GM10847 (cell line): ENCODE results near the gene ARHGAP5.

Source experiments
- POLR2A ChIP-seq: IDR thresholded peaks from 2 replicates; pipeline ENCODE4 v1.6.1; 2011; ENCODE audit not compliant: insufficient read length; ENCODE audit errors: extremely low read depth

Gene ARHGAP5

DNA sequence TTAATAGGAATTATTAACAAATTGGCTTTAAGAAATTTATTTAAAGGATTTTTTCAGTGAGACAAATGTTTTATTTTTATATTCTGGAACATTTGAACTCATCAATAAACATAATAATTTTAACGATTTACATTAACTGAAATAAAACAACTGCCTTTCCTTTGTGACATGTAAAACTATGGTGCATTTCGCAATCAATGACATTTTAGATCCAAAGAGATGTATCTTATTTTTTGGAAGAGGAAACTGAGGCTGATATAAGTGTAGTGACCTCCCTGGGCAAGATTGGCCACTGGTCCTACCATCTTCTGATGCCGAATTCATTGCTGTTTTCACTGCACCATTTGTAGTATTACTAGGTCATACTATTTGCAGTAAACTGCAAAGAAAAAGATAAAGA lies 128.4 kb downstream of the ARHGAP5 start:
- no peak for TF ChIP-seq POLR2A

DNA sequence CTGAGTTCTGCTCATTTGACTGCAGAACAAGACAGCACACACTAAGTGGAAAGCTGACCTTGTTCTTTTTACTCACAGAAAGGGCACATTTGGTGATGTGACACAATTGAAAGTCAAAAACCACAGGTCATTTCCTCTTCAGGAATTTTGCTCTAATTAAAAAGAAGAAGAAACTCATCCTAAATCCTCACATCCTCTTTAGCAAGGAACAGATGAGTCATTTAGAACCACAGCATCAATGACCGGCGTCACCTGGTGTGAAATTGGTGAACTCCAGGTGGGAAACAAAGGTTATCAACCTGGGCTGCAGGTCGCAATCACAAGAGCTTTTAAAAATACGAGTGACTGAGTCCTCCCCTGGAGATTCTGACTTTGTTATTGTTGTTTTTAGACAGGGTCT lies 128.9 kb downstream of the ARHGAP5 start:
- TF ChIP-seq POLR2A, result no peak

DNA sequence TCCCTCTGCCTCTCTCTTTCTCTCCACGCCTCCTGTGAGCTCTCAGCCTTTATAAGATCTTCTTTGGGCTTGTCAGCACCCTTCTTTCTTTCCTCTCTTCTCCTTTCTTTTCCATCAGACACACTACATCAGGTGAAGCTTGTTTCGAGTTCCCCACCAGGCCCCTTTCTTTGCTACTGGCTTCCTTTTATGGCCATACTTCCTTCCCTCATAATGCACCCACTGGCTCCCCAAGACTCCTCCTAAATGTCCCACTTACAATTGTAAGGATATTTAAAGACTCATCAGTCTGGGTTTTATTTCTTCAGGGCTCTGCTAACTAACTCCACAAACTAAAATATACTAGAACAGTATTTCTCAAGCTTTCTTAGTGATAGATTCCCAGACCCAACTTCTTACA lies 129.4 kb downstream of the ARHGAP5 start:
- no peak for TF ChIP-seq POLR2A

DNA sequence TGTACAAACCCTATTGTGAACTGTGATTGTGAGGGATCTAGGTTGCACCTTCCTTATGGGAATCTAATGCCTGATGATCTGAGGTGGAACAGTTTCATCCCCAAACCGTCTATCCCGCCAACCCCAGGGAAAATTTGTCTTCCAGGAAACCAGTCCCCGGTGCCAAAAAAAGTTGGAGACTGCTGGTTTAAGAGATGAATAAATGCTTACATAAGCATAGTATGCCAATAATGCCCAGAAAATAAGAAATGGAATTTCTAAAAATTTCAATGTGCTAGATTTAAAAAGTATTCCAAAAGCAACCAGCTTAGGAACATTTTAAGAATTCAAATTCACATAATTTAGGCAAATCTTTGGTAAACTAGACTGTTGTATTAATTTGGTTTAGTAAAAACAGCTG lies 131.4 kb downstream of the ARHGAP5 start:
- no peak for TF ChIP-seq POLR2A
